Dermis blood vessel endothelial cell (primary cell): ENCODE measurements around the gene KRTAP10-6. TPM values are rescaled to one million over a fixed set of nuclear protein-coding genes. Genes with fewer than 3 reads are reported as not detected.
"Not testable (repeated sequence)": the region's sequence is repeated elsewhere in the genome, so short reads cannot be mapped to it uniquely, and the experiment has no call there.

Source experiments
- DNase-seq: peaks from one replicate; pipeline ENCODE4 v3.0.0; 2010
- total RNA-seq: library from RNA; depleted of rRNA; stranded (reverse); fragments of >200 nt; gene quantifications from 2 replicates; pipeline ENCODE4 v1.2.3, GENCODE V29; 2014

KRTAP10-6 gene
- total RNA-seq, 1 donor from 2014 or later: not detected

DNA sequence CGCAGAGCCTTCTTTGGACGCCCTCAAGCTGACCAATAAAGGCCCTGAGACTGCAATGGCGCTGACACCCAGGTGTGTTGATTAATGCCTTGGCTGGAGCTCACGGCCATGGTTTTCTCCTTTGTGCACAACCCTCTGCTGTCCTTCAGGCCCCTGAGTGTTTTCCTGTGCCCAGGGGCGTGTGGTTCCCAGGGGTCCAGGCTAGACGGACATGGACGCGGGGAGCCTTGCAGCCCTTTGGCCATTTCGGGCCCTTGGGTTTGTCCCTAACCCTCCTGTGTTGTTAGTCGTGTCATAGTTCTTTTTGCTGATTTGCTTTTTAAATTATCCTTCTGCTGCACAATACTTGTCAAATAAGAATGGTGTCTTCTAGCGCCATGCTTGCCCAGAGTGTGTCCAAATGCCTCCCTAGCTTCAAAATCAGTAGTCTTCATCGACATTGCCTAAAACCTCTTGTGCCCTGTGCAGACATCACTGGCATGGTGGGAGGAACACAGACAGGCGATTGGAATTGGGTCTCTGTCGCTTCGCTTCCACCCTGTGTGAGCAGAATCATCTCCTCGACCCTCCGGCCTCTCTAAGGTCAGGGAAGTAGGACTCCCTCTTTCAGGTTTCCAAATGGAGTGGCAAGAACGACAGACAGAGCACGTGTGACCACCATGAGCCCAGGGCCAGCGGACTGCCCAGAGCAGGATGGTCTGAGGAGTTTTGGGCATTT lies 16.8 kb downstream of the KRTAP10-6 start:
- no peak for DNase-seq

DNA sequence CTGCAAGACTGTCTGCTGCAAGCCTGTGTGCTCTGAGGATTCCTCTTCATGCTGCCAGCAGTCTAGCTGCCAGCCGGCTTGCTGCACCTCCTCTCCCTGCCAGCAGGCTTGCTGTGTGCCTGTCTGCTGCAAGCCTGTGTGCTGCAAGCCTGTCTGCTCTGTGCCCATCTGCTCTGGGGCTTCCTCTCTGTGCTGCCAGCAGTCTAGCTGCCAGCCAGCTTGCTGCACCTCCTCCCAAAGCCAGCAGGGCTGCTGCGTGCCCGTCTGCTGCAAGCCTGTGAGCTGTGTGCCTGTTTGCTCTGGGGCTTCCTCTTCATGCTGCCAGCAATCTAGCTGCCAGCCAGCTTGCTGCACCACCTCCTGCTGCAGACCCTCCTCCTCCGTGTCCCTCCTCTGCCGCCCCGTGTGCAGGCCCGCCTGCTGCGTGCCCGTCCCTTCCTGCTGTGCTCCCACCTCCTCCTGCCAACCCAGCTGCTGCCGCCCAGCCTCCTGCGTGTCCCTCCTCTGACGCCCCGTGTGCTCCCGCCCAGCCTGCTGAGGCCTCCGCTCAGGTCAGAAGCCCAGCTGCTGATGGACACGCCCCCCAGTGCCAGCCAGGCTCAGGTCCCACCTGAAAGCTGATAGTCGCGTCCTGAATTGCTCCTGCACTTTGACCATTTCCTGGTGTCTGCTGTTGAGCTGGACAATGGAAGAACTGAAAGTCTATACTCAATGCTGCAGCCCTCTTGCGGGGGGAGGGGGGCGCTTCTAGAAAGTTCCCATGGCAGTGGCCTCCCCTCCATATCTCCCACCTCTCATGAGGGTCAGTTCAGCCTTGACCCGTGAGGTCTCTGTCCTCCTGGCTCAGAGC lies 17.6 kb downstream of the KRTAP10-6 start:
- DNase-seq: no peak

DNA sequence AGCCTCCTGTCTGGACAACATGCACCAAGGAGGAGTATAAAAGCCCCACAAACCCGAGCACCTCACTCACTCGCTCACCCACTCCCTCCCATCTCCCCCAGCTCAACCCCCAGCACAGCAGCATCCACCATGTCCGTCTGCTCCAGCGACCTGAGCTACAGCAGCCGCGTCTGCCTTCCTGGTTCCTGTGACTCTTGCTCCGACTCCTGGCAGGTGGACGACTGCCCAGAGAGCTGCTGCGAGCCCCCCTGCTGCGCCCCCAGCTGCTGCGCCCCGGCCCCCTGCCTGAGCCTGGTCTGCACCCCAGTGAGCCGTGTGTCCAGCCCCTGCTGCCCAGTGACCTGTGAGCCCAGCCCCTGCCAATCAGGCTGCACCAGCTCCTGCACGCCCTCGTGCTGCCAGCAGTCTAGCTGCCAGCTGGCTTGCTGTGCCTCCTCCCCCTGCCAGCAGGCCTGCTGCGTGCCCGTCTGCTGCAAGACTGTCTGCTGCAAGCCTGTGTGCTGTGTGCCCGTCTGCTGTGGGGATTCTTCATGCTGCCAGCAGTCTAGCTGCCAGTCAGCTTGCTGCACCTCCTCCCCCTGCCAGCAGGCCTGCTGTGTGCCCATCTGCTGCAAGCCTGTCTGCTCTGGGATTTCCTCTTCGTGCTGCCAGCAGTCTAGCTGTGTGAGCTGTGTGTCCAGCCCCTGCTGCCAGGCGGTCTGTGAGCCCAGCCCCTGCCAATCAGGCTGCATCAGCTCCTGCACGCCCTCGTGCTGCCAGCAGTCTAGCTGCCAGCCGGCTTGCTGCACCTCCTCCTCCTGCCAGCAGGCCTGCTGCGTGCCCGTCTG lies 18.5 kb downstream of the KRTAP10-6 start, which contains the start of gene KRTAP10-4:
TSS of gene KRTAP10-4 (plus strand) at position 100 of the 827 bp plus-strand sequence. CDS start at position 130, 30 bp downstream.
- not testable (repeated sequence) for DNase-seq

DNA sequence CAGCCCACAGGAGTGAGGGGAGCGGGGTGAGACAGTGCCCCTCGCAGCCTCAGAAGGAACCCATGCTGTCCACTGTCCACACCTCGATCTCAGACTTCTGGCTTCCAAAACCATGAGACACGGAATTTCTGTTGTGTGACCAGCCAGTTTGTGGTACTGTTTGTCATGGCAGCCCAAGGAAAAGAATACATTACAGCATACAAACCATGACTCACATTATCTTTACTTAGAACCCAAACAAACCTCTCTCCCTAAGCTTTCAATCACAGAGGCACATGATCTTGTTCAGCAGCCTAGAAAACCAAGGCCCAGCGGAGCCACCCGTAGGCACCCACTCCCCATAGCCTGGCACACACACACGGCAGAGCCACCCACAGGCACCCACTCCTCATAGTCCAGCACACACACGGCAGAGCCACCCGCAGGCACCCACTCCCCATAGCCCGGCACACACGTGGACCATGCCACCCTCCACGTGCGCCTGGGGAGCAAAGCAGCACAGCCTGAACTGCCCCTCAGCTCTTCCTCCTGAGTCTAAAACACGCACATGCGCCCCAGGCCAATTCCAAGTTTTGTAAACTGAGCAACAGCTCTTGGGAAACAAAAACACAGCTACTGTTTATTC lies 19.2 kb downstream of the KRTAP10-6 start:
- no peak for DNase-seq

DNA sequence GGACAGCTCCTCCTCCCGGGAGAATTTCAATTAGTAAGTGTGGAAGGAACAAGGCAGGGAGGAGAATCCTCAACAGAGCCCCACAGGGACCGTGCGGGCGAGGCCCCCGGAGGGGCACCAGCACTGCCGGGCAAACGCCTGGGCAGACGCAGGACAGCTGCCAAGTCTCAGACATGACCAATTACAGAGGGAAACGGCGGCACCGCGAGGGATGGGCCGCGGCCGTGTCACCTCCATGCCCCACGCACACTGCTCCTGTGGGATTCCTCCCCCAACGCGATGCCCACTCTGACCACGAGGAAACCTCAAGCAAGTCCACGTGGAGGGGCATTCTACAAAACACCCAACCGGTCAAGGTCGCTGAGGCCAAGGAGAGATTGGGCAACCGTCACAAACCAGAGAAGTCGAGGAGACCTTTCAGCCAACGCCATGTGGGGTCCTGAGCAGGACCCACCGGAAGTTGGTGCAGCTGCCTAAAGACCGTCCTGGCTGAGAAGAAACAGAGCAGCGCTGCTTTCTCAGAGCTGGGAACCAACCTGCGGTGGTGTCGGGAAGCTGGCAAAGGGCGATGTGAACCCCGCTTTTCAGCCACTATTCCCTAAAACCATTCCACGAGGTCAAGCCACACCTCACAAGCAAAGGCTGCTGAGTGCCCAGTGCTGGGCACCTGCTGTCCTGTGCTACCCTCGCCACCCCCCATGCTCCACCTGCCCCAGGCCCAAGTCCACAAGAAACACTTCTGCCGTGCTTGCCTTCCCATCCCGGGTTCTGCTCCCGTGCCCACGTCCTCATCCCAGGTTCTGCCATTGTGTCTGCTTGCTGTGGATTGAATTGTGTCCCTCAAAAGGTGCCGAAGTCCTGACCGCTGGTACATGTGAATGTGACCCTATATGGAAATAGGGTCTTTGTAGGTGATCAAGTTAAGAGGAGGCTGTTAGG lies 20.2 kb downstream of the KRTAP10-6 start:
- DNase-seq: no peak

DNA sequence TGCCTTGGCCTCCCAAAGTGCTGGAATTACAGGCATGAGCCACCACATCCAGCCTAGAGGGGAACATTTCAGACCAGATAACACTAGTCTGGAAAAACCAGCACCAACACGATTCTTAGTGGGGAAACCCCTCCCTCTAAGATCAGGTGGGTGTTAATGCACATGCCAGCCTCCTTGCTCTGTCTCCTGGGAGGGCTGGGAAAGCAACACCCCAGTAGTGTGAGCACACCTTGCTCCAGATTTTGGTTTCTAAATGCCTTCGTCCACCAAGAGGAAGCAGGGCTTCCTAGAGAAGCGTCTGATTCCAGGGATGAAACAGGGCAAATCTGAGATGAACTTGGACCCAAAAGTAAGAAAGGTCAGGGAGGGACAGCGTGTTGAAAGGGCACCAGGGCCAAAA lies 21.0 kb downstream of the KRTAP10-6 start:
- DNase-seq: no peak

DNA sequence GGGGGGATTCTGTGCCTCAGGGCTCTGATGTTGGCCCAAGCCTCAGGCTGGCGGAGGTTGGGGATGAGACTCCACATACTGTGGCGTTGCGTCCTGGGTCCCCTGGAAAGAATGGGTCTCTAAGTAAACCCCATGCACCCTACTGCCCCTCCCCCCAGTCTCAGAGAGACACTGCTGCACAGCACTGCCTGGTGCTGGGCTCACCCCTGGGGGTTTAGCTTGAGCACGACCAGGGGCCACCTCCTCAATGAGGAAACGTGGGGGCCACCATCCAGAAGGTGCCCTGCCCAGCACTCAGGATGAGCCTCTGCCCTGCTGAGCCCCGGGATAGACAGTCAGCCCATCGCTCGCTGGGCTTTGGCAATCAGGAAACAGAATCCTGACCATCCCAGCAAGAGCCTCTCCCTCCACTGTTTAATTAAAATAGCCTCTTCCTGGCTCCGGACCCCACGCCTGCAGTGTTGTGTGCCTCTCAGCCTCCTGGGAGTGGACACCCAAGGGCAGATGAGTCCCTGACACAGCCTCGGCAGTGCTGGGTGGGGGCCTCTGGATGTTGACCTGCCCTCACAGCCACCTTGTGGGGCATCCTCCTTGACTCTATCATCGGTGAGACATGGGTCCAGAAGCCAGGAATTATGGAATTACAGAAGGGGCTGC lies 22.3 kb downstream of the KRTAP10-6 start:
- DNase-seq: no peak

DNA sequence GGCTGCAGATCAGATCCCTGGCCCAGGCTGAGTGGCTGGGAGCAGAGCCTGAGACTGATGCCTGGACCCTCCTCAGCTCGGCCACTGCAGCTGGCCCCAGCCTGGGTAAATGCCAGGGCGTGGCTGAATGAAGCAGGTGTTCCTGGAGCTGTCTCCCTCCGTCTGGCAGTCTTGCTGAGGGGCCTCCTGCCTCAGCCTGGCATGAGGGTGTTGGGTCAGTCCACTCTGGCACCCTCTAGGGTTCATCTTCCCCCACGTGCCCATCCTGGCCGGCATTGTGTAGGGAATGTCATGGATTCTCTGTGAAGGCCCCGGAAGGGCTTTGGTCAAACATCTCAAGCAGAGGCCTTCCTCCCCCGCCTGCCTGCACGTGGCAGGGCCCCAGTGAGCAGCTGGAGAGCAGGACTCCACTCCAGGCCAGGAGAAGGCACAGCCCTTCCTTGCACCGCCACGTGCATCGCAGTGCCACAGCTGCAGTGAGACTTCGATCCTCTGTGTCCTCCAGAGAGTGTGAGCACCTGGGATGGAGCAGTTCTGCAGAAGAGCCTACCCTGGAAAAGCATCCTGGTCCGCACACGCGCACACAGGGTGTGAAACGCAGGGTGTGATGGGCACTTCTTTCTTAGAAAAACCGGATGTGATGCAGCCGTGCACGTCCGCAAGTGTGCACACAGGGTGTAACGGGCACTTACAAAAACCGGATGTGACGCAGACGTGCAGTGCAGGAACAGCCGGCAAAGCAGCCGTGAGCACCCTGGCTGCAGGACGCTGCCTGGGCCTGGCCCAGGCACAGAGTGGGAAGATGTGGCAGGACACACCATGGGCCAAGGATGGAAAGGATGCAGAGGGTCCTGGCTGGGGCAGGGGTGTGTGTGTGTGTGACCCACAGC lies 23.4 kb downstream of the KRTAP10-6 start:
- DNase-seq: no peak

DNA sequence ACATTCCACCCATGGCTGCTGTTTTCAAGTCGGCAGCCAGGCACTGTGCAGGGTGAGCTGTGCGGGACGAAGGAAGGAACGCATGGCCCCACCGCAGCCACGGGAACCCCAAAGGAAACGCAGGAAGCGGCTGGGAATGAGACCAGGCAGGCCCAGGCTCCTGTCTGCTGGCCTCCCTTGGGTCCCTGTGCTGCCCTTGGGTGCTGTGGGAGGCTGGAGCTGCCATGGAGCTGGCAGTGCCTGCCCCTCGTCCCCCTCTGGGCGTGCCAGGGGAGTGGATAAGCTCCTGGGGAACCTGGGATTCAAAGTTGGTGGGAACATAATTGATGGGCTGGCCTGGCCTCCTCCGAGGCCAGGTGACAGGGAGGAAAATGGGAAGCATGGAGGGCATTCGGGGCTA lies 24.0 kb downstream of the KRTAP10-6 start:
- no peak for DNase-seq

DNA sequence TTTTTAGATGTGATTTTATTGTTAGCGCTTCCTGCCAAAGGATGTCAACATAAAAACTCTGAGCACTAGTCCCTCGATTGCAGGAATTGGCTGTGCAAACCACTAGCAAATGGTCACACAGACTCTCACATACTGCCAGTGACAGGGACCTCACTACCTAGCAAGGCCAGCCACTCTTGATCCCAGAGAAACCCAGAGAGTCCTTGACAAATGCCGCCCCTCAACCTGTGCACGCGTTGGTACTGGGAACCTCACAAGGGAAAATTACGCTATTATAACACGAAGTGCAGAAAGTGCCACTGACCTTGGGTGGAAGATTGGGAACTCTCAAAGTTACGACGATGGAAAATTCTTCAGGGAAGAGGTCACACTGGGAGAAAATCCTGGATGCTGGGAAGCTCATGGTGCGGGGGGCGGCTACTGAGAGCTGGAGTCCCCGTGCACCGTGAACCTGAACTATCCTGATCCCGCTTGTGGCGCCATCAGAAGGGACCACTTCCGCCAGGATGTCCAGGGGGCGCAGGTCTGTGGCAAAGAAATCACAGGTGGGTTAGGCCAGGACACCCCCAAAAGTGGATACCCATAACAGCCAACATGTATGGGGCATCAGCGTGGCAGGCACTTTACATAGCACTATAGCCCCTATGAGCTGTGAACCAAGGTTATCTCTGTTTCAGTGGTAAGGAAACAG lies 24.7 kb downstream of the KRTAP10-6 start:
- no peak for DNase-seq

DNA sequence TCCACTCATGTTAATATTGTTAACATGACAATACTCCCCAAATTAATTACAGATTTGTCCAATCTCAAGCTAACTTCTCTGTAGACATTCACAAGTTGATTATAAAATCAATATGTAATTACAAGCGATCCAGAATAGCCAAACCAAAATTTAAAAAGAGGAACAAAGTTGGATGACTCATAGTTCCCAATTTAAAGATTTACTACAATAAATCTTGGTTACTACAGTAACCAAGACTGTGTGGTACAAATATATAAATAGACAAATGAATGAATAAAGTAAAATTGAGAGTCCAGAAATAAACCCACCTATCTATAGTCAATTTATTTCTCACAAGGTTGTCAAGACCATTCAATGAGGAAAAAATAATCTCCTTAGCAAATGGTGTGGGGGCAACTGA lies 25.9 kb downstream of the KRTAP10-6 start:
- no peak for DNase-seq

DNA sequence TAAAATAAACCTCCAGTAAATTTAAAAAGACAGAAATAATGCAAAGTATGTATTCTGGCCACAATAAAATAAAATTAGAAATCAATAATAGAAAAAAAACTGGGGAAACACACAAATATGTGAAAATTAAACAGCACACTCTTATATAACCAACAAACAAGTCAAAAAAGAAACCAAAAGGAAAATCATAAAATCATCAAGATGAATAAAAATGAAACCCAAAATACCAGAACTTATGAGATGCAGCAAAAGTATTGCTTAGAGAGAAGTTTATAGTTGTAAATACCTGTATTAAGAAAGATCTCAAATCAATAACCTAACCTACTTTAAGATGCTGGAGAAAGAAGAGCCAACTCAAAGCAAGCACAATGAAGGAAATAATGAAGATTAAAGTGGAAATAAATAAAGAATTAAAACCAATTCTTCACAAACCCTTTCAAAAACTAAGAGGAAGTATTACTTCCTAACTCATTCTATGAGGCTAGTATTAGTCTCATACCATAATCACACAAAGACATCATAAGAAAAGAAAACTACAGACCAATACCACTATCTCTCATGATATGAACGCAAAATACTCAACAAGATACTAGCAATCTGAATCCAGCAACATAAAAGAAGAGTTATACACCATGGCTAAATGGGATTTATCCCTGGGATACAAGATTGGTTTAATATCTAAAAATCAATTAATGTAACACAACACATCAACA lies 27.3 kb downstream of the KRTAP10-6 start:
- no peak for DNase-seq

DNA sequence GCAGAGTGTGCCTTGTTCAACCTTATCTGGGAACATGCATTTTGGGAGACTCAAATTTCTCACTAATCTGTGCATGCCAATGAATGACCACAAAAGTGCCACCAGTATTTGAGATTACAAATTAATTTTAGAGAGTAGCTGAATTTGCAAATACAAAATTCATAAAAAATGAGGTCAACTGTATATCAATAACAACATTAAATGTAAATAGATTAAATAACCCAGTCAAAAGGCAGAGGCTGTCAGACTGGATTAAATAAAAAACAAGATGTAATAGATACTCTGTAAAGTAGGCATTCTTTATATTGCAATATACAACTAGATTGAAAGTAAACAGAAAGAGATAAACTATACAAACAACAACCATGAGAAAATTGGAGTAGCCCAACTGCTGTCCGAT lies 28.2 kb downstream of the KRTAP10-6 start:
- DNase-seq: no peak

DNA sequence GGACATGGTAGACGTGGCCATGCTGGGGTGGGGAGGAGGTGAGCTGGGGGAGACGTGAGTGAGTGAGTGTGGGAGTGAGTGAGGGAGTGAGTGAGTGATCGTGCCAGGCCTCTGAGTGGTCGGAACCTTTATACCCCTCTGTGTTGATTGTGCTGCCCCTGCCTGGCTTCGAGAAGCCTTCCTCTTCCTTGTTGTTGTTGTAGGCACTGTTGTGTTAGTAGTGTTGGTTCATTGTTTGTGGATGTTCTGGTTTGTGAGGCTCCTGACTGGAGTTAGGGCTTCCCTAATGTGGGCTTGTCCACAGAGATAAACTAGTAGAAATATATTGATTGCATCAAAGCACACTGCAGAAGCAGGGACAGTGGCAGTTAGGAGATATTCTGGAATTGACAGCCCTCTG lies 33.6 kb downstream of the KRTAP10-6 start, which contains the start of gene KRTAP10-3:
TSS of gene KRTAP10-3 (minus strand) at position 101 of the 400 bp plus-strand sequence. CDS start at position 21, 80 bp downstream.
- DNase-seq: no peak

DNA sequence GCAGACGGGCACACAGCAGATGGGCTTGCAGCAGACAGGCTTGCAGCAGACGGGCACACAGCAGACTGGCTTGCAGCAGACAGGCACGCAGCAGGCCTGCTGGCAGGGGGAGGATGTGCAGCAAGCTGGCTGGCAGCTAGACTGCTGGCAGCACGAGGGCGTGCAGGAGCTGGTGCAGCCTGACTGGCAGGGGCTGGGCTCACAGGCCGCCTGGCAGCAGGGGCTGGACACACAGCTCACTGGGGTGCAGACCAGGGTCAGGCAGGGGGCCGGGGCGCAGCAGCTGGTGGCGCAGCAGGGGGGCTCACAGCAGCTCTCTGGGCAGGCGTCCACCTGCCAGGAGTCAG lies 34.0 kb downstream of the KRTAP10-6 start:
- DNase-seq: not testable (repeated sequence)

DNA sequence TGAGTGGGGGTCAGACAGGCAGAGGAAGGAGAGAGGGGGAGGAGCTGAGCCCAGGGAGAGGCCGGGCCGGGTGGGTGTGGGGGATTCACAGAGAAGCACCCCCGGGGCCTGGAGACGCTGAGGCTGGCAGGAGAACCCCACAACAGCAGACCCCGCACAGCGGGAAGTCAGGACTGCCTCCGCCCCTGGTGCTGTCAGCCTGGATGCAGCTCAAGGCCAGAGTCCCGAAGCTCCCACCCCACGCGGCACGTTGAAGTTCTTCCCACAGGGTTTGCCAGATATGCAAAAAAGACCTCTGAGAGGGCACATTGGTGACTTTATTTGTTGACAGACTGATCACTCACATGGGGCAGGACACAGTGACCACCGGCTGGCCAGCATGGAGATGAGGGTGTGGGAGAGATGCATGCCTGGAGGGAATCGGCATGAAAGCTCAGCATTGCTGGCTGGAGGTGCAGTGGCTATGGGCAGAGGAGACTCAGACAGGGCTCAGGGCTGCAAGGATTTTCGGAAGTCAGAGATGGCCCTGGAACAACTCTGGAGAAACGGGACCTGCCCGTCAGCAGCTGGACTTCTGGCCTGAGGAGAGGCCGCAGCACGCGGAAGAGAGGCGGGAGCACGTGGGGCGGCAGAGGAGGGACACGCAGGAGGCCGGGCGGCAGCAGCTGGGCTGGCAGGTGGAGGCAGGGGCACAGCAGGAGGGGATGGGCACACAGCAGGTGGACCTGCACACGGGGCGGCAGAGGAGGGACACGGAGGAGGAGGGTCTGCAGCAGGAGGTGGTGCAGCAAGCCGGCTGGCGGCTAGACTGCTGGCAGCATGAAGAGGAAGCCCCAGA lies 34.6 kb downstream of the KRTAP10-6 start:
- no peak for DNase-seq

DNA sequence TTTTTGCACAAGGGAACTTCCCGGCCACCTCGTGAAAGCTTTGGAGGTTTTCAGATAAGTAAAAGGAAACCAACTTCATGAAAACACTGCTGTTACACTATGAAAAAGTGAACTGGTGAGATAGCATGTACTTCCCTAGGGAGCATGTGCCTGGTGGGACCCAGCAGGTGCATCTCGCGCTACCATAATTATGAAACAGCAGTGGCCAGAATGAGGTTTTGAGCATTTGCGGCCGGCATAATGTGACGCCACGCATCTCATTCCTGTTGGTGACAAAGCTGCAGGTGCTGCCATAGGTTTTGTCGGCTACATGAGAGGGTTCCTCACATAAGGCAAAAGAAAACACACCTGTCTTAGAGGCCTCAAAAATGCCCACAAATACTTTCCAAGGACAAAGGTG lies 35.4 kb downstream of the KRTAP10-6 start:
- no peak for DNase-seq
